HG02798 (cell line): ENCODE measurements around the gene JUNB.

Experiments
- ATAC-seq: cut with Tn5 transposase; IDR thresholded peaks from one replicate; pipeline ENCODE4 v1.9.1; 2021; ENCODE audit warnings: mild to moderate bottlenecking; ENCODE audit not compliant: unreplicated experiment, poor library complexity

The JUNB gene

DNA sequence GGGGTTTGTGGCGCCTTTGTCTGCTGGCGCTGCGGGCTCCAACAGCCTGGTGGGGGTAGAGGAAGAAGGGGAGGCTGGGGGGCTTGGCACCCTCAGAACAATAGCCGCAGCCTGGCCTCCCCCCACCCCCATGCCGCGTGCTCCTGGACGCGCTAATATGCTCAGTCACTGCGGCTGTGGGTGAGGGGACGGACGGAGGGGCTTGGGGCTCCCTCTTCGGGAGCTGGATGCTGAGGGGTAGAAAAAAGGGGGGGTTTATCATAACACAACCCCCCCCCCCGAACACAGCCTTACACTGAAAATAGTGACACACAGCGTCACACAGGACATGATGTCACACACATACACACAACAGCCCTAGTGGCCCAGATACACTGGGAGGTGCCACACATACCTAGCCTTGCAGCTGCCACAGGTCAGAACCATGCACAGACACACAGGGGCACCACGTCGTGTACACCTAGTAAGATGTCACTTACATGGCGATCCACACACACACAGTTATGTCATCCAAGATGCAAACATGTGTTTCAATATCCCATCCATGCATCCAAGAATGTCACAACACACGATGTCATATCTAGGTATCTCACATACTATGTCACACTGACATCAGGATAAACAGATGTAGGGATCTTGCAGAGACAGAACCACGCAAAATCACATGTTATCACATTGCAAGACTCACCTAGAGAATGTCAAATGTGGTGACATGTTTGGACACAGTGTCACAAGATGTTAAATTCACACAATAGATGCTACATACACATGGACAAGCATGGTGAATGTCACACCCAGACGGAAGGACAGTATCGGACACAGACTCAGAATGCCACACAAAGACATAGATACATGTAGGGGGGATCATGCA lies 47.8 kb downstream of the JUNB start:
- ATAC-seq, result no peak

DNA sequence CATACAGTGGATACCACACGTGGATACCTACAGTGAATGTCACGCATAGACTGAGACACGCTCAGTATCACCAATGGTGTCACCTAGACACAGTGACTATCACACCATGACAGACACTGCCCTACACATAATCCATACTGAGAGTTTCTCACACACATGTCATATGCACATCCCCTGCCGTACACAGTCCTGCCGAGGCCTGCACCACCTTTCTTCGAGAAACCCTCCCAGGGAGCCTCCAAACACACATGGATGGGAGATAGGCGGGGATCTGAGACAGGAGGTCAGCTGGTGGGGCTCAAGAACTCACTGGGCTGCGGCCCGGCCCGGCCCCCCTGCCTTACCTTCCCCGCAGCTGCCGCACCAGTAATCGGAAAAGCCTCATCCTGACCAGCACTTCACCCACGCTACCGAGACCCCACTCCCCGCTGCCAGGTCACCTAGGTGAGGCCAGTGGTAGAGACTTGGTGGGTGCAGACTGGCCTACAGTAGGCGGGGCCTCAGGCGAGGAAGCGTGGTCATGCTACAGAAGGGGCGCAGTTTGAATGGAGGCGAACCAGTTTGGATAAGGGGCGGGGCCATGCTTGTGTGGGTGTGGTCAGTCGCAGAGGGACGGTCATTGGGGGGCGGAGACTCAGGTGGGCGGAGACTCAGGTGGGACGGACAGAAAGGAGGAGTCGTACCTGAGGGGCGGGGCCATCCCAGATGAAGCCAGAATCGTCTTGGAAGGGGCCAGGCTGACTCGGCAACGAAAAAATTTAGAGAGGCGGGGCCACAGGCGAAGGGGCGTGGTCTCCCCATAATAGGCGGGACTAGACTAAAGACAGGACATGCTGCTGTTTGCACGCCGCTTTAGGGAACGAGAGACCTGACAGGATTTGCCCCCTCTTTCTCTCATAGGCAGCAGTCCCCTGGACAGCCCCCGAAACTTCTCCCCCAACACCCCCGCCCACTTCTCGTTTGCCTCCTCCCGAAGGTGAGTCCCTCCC lies 49.1 kb downstream of the JUNB start:
- ATAC-seq, result no peak

DNA sequence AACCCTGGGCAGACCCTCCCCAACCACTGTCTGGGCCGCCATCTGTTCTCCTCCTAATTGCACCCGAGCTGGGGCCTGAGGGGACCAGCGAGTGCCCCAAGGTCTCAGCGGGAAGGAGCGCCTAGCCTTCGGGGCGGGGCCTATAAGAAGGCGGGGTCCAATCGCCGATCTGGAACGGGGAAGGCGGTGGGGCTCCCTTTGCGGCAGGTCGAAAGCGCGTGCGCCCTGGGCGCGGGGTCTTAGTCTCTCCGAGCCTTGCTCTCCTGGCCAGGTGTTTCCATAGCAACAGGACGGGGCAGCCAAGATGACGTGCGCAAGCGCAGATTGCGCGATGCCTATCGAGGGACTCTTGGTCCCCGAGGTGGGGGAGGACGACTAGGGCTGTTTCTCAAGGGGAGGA lies 49.8 kb downstream of the JUNB start:
- no peak for ATAC-seq

DNA sequence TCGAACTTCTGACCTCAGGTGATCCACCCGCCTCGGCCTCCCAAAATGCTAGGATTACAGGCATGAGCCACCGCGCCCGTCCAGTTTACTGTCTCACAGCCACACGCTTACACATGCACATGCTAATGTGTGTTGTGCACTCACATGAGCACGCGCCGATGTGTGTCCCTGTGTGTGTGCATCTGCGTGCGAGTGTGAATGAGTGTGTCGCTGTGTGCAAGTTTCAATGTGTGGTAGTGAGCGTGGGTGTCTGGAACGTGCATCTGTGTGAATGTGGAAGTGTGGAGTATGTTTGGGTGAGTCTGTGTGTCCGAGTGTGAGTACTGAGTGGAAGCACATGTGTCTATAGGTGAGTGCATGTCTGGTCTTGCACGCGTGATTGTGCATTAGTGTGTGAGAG lies 51.2 kb downstream of the JUNB start:
- no peak for ATAC-seq
